ENCODE measurements around the gene CACNA2D3.

The CACNA2D3 gene

GRCh38 chr3:54988838-54989630, 866.7 kb downstream of the CACNA2D3 start:
- no peak for DNase-seq

- no peak for DNase-seq
Measured at GRCh38 chr3:54994111-54994513, 871.8 kb downstream of the CACNA2D3 start.

GRCh38 chr3:54999159-54999558, 876.8 kb downstream of the CACNA2D3 start:
- DNase-seq, result no peak

- no peak for DNase-seq
Measured at GRCh38 chr3:54999811-55000210, 877.5 kb downstream of the CACNA2D3 start.

- no peak for DNase-seq
Measured at GRCh38 chr3:55000546-55000945, 878.2 kb downstream of the CACNA2D3 start.

- DNase-seq, result no peak
Measured at GRCh38 chr3:55000953-55001352, 878.6 kb downstream of the CACNA2D3 start.

- DNase-seq, result no peak
Measured at GRCh38 chr3:55002416-55002930, 880.1 kb downstream of the CACNA2D3 start.

- DNase-seq, result no peak
Measured at GRCh38 chr3:55006244-55006676, 883.9 kb downstream of the CACNA2D3 start.

GRCh38 chr3:55007971-55008370, 885.6 kb downstream of the CACNA2D3 start:
- DNase-seq, result no peak

GRCh38 chr3:55009372-55009771, 887.0 kb downstream of the CACNA2D3 start:
- DNase-seq, result no peak

- DNase-seq, result no peak
Measured at GRCh38 chr3:55012091-55012490, 889.7 kb downstream of the CACNA2D3 start.

- DNase-seq, result no peak
Measured at GRCh38 chr3:55013145-55013925, 891.0 kb downstream of the CACNA2D3 start.

- DNase-seq, result no peak
Measured at GRCh38 chr3:55014081-55014480, 891.7 kb downstream of the CACNA2D3 start.

GRCh38 chr3:55014906-55015305, 892.6 kb downstream of the CACNA2D3 start:
- DNase-seq, result no peak

GRCh38 chr3:55017876-55018275, 895.5 kb downstream of the CACNA2D3 start:
- DNase-seq, result no peak

- no peak for DNase-seq
Measured at GRCh38 chr3:55030938-55031337, 908.6 kb downstream of the CACNA2D3 start.

GRCh38 chr3:55036883-55037577, 914.7 kb downstream of the CACNA2D3 start:
- DNase-seq, result no peak

- DNase-seq, result no peak
Measured at GRCh38 chr3:55042591-55042990, 920.2 kb downstream of the CACNA2D3 start.

GRCh38 chr3:55044486-55044885, 922.1 kb downstream of the CACNA2D3 start:
- DNase-seq, result no peak

- no peak for DNase-seq
Measured at GRCh38 chr3:55059027-55059629, 936.8 kb downstream of the CACNA2D3 start.

- DNase-seq, result no peak
Measured at GRCh38 chr3:55060896-55061719, 938.8 kb downstream of the CACNA2D3 start.

- no peak for DNase-seq
Measured at GRCh38 chr3:55061720-55062034, 939.3 kb downstream of the CACNA2D3 start.

Measured in activated naive CD4-positive, alpha-beta T cell treated with anti-CD3 and anti-CD28 coated beads, Interleukin-2, amount 50 U/mL, for 16 hours (primary cell).